Stomach (tissue), 9 donors: ENCODE measurements around the gene SLC25A4. TPM values are rescaled to one million over a fixed set of nuclear protein-coding genes. Genes with fewer than 3 reads are reported as not detected.

Experiments used
- DNase-seq, 2 donors: peaks; one replicate each; pipeline versions ENCODE4 v3.0.0 to v3.0.0-alpha.2; 2013 to 2019
- H3K27ac ChIP-seq, 5 donors: fragments of 200-600 bp in 4 of 5; sonication (generic) in 4 of 5; one replicate each; pipeline ENCODE4 v1.5.1; 2013 to 2019; ENCODE audit warnings: mild to moderate bottlenecking in 1 of 5, moderate library complexity in 1 of 5
- H3K27me3 ChIP-seq, 3 donors: fragments of 200-600 bp; sonication (generic); one replicate each; pipeline ENCODE4 v1.5.1; 2017 to 2019; ENCODE audit warnings: mixed run types in 1 of 3
- H3K36me3 ChIP-seq, 4 donors: fragments of 200-600 bp; sonication (generic); 1 replicate in 3 of 4; 2 replicates in 1 of 4; pipeline ENCODE4 v1.5.1; 2016 to 2019
- H3K4me1 ChIP-seq, 4 donors: fragments of 200-600 bp; sonication (generic); one replicate each; pipeline ENCODE4 v1.5.1; 2016 to 2019
- H3K4me3 ChIP-seq, 4 donors: fragments of 200-600 bp; sonication (generic) in 3 of 4; one replicate each; pipeline ENCODE4 v1.5.1; 2016 to 2019; ENCODE audit warnings: mild to moderate bottlenecking in 1 of 4
- H3K9me3 ChIP-seq, 4 donors: fragments of 200-600 bp; sonication (generic); one replicate each; pipeline ENCODE4 v1.5.1; 2016 to 2019
- CTCF ChIP-seq, 7 experiments: fragments of 450-650 bp in 4 of 7; fragments of 200-600 bp in 3 of 7; sonication (generic) in 3 of 7; IDR thresholded peaks; one replicate each; pipeline ENCODE4 v1.5.1; 2016 to 2019; ENCODE audit warnings: antibody characterized with exemption in 7 of 7, control low read depth in 2 of 7, mild to moderate bottlenecking in 1 of 7
- EP300 ChIP-seq: sonication (generic); formaldehyde crosslinking; IDR thresholded peaks from one replicate; pipeline ENCODE4 v1.6.1; 2017; ENCODE audit warnings: antibody characterized with exemption
- POLR2A ChIP-seq, 4 donors: fragments of 450-650 bp; IDR thresholded peaks; one replicate each; pipeline ENCODE4 v1.6.1; 2016; ENCODE audit warnings: antibody characterized with exemption in 4 of 4, control low read depth in 2 of 4, mild to moderate bottlenecking in 1 of 4, moderate library complexity in 1 of 4
- POLR2AphosphoS5 ChIP-seq, 3 donors: sonication (generic); formaldehyde crosslinking; IDR thresholded peaks; one replicate each; pipeline ENCODE4 v1.6.1; 2016; ENCODE audit warnings: antibody characterized with exemption in 3 of 3
- WGBS, 5 donors: extraction: QIAGEN DNeasy Blood & Tissue Kit in 3 of 5; methylation state at CpG; one replicate each; pipeline versions ENCODE4 v1.1.5 to v1.1.7; 2013 to 2018; 5-methylcytosine and 5-hydroxymethylcytosine counted together
- intact Hi-C: fragments of 100-400 bp; cut with DNase I; formaldehyde crosslinking; loops from one replicate; pipeline ENCODE4 v1.15.1; 2023; ENCODE audit warnings: low total_unique reads
- polyA plus RNA-seq, 3 donors: library from polyadenylated mRNA; stranded (reverse); fragments of 200-250 nt; gene quantifications; one replicate each; pipeline ENCODE4 v1.2.3, GENCODE V29; 2013
- total RNA-seq, 5 donors: library from RNA; depleted of rRNA; stranded (reverse); fragments of >200 nt; gene quantifications; one replicate each; pipeline versions ENCODE4 v1.1.0 to v1.2.3, GENCODE V29; 2014 to 2016
- donor health status: healthy with polysubstance abuse.
- donor health status: Bipolar disorder and iron deficiency.
- donor health status: healthy.

The SLC25A4 gene
- total and polyA plus RNA-seq, 8 donors: 10.7 to 140 (median 43.1) TPM

DNA sequence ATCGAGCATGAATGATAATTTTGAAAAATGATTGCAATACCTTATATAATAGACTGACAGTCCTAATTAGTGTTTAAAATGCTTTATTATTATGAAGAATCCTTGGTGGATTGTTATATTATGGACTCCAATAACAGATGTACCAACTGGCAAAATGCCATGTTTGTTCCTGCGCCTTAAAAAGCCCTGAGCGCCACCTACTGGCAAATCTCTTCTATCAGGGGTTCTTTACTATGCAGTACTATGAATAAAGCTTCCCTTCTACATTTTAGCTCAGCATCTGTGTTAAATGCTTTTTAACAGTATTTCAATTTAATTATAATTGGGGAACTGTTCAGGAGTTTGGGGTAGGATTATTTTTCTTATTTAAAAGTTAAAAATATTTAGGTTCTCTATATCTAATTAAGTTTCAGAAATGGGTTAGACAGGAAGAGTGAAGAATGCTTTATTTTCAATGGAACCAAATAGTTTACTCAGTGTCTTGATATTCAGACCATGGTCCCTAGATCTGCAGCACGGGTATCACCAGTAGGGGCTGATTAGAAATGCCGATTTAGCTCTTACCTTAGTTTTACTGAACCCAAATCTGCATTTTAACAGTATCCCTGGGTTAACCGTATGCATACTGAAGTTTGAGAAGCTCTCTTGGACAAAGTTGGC, 40.7 kb downstream of the SLC25A4 start:
- TF ChIP-seq POLR2AphosphoS5 (IDR thresholded peaks at IDR 0.05) (peak; percentile 21 to 72 (median 47)), EP300 (no peak), CTCF (IDR thresholded peaks at IDR 0.05) (peak in 5 of 7 experiments; percentile 36 to 79 (median 63))
- intact Hi-C loops: no loop called here
- DNase-seq: peak; percentile 90 to 95
- peaks cover 0 to 21% (median 20%) of the 10 kb centered on the region in 4 donors for H3K36me3 ChIP-seq
- no peaks in the 10 kb centered on the region for H3K9me3 ChIP-seq
- no peak overlapping the region for H3K4me3 ChIP-seq
- H3K4me1 ChIP-seq: peaks cover 0 to 27% (median 6%) of the 10 kb centered on the region in 4 donors
- H3K27me3 ChIP-seq: no peaks in the 10 kb centered on the region
- peak overlapping the region in 1 of 5 donors; percentile 10 for H3K27ac ChIP-seq
- 40 to 48% (median 41%) methylated on average over 6 of the region's 6 CpGs for WGBS, 5 donors

GRCh38 chr4:185186769-185187168, 43.7 kb downstream of the SLC25A4 start:
- no peaks in the 10 kb centered on the region for H3K9me3 ChIP-seq
- 45 to 62% (median 53%) methylated on average over 3 of the region's 3 CpGs for WGBS, 5 donors
- no peak overlapping the region for H3K27ac ChIP-seq
- no peaks in the 10 kb centered on the region for H3K27me3 ChIP-seq
- H3K4me1 ChIP-seq: peaks cover 0 to 27% (median 4%) of the 10 kb centered on the region in 4 donors
- DNase-seq: no peak
- no peak overlapping the region for H3K4me3 ChIP-seq
- TF ChIP-seq POLR2A (IDR thresholded peaks at IDR 0.05) (no peak), CTCF (IDR thresholded peaks at IDR 0.05) (no peak), EP300 (no peak)
- H3K36me3 ChIP-seq: peaks cover 3 to 43% (median 35%) of the 10 kb centered on the region in 4 donors
- intact Hi-C loops: no loop called here

DNA sequence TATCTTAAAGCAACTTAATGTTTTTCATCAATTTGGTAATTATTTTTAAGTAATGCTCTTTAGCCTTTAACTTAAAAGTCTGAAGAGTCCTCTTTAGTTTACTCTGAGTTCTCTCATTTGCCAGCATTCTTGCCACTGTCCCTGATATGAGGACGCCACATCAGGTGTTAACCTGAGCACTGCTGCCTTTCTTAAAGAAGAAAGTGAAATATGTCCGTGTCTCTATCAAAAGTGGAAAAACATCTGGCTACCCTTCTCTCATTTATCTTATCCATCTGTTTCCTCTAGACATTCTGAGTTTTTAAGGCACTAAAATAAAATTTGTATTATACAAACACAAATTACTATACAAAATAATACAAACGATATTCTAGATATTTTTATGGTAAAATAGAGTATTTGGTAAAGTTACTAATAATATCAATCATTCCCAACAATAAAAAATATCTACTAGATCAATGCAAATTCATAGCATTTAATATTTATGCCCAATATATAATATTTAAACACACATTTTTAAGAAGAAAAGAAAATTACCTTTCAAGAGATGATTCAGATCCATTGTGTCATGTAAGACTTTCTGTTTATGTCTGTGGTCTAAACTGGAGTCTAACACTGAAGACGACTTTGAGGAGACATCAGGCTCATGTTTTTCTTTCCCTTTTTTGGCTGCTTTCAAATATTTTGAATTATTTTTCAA, 46.7 kb downstream of the SLC25A4 start:
- peaks cover 3 to 48% (median 35%) of the 10 kb centered on the region in 4 donors for H3K36me3 ChIP-seq
- WGBS, 5 donors: 67 to 75% (median 70%) methylated on average over 4 of the region's 4 CpGs
- H3K4me3 ChIP-seq: no peak overlapping the region
- TF ChIP-seq POLR2A (IDR thresholded peaks at IDR 0.05) (no peak), POLR2AphosphoS5 (IDR thresholded peaks at IDR 0.05) (no peak), EP300 (no peak), CTCF (IDR thresholded peaks at IDR 0.05) (no peak)
- H3K27ac ChIP-seq: no peak overlapping the region
- H3K4me1 ChIP-seq: peaks cover 0 to 15% (median 0%) of the 10 kb centered on the region in 4 donors
- H3K9me3 ChIP-seq: no peaks in the 10 kb centered on the region
- H3K27me3 ChIP-seq: no peaks in the 10 kb centered on the region
- intact Hi-C loops: no loop called here
- no peak for DNase-seq

- TF ChIP-seq CTCF (IDR thresholded peaks at IDR 0.05) (no peak), EP300 (no peak), POLR2A (IDR thresholded peaks at IDR 0.05) (no peak), POLR2AphosphoS5 (IDR thresholded peaks at IDR 0.05) (no peak)
- no peak overlapping the region for H3K4me3 ChIP-seq
- peaks cover 0 to 15% (median 2%) of the 10 kb centered on the region in 4 donors for H3K4me1 ChIP-seq
- 88 to 91% (median 91%) methylated on average over 6 of the region's 6 CpGs for WGBS, 5 donors
- H3K27ac ChIP-seq: no peak overlapping the region
- H3K27me3 ChIP-seq: no peaks in the 10 kb centered on the region
- intact Hi-C loops: no loop called here
- no peaks in the 10 kb centered on the region for H3K9me3 ChIP-seq
- H3K36me3 ChIP-seq: peaks cover 3 to 48% (median 35%) of the 10 kb centered on the region in 4 donors
- no peak for DNase-seq
Measured at GRCh38 chr4:185190306-185190856, 47.3 kb downstream of the SLC25A4 start.
